GM12864 (cell line): ENCODE results near the gene HVCN1.
"Not testable (repeated sequence)": the region's sequence is repeated elsewhere in the genome, so short reads cannot be mapped to it uniquely, and the experiment has no call there.

Experiments used
- DNase-seq: peaks from one replicate; pipeline ENCODE4 v3.0.0-alpha.2; 2011; ENCODE audit warnings: low read depth
- H3K4me3 ChIP-seq: 2 replicates; pipeline ENCODE4 v1.5.1; 2011; ENCODE audit warnings: mild to moderate bottlenecking, low read depth, low read length, control low read depth
- TF ChIP-seq, protein P1 (sequence below): IDR thresholded peaks from 2 replicates; pipeline ENCODE4 v1.5.1; 2011; ENCODE audit warnings: low read depth, mild to moderate bottlenecking, moderate library complexity, low read length, control low read depth, inconsistent platforms; ENCODE audit errors: missing control alignments

The HVCN1 gene

DNA sequence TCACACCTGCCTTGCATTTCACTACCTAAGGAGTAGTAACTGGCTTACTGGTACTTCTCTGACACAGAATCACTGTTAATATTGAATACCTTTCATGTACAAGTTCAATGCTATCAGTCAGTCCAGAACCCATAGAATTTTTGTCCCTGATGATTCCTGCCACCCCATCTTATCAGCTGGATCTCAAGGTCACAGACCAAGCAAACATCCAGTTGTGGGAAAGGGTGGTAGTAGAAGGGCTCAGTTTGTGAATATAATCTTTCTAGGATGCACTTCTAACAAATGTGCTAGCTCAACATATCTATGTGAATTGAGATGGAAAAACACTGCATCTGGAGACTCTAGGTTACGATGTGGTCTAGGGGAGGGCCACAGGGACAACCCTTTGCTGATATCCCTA lies 39.7 kb upstream of the HVCN1 start:
- no peak overlapping the region for H3K4me3 ChIP-seq
- TF ChIP-seq, protein P1, sequence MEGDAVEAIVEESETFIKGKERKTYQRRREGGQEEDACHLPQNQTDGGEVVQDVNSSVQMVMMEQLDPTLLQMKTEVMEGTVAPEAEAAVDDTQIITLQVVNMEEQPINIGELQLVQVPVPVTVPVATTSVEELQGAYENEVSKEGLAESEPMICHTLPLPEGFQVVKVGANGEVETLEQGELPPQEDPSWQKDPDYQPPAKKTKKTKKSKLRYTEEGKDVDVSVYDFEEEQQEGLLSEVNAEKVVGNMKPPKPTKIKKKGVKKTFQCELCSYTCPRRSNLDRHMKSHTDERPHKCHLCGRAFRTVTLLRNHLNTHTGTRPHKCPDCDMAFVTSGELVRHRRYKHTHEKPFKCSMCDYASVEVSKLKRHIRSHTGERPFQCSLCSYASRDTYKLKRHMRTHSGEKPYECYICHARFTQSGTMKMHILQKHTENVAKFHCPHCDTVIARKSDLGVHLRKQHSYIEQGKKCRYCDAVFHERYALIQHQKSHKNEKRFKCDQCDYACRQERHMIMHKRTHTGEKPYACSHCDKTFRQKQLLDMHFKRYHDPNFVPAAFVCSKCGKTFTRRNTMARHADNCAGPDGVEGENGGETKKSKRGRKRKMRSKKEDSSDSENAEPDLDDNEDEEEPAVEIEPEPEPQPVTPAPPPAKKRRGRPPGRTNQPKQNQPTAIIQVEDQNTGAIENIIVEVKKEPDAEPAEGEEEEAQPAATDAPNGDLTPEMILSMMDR, result no peak
- DNase-seq, result no peak

GRCh38 chr12:110726708-110727369 lies 37.9 kb upstream of the HVCN1 start:
- TF ChIP-seq, protein P1, result no peak
- H3K4me3 ChIP-seq, result no peak overlapping the region
- DNase-seq, result no peak

DNA sequence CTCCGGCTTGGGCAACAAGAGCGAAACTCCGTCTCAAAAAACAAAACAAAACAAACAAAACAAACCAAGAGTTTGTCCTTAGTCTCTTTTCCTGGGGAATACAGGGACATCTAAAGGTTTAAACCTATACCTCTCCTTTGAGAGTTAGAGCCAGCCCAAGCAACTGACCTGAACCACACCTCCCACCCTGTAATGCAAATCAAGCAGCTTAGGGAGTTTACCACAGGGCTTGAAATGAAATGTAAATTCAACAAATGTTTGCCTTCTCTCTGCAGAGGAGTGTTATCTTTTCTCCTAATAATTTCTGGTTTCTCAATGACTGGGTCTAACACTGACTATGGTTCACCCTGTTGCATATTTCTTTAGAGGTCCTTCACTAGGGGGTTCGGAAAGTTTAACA lies 37.1 kb upstream of the HVCN1 start:
- TF ChIP-seq, protein P1, result no peak
- no peak overlapping the region for H3K4me3 ChIP-seq
- DNase-seq, result no peak

DNA sequence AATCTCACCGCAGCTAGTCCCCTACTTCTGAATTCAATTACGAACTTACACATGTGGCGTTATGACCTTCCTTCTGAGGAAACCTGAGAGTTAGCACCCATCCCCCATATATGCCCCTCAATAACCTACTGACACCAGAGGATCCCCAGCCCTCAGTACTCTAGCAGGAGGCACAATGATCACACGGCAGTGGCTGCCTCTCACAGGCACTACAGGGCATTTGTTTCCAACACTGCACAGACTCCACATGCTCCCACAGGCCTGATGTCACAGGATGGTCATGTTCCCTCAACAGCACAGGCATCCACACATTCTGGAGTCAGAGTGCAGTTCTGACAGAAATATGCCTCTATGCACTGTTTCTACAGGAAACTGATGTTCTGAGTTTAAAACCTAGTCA lies 36.4 kb upstream of the HVCN1 start:
- no peak for DNase-seq
- H3K4me3 ChIP-seq, result no peak overlapping the region
- TF ChIP-seq, protein P1, result no peak

DNA sequence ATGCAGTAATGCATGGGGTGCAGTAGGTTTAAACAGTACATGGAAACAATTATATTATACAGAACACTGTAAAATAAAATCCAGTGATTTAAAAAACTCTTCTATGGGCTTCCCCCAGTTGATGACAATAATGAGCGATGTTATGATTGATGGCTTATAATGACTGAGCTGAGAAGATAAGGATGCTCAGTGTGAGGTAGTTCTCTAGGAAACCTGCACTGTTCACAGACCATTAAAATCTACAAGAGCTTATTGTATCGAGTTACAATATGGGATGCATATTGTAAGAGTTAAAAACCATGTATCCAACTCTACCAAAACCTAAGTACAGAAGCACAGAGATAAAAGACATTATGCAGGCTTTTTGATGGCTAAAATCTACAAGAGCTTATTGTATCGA lies 34.0 kb upstream of the HVCN1 start:
- not testable (repeated sequence) for H3K4me3 ChIP-seq, DNase-seq

DNA sequence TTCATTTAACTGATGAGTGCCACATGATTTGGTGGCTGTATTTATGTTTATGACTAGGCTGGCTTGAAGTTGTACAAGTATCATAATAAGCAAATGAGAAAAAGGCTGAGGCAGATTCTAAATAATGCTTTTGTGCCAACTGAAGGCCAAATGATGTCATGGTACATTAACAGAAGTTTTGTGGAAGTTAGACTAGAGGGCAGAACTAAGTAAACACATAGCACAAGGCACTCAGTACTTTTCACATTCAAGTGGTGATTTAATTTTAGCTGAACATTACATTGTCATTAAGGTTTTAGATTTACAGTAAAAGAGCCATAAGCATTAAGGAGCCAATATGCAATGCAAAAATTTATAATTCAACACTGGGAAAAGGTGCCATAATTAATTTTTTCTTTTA lies 32.7 kb upstream of the HVCN1 start:
- no peak for DNase-seq
- H3K4me3 ChIP-seq, result no peak overlapping the region

DNA sequence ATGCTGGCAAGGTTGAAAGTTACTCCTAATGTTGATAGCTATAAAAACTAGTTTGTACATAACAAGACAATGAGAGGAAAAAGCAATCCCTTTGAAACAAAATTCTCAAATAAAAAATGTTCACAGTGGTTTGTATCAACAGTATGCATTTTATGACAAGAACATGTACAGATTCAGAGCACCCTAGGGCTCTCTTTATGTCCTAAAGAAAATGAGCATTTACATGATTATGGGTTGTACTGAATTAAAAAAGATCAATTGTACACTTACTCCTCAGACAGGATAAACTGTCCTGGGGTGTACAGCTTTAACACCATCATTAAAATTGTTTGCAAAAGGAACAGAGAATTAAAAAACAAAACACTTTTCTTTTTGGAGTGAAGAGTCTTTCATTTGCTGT lies 31.6 kb upstream of the HVCN1 start:
- TF ChIP-seq, protein P1, result no peak
- DNase-seq, result no peak
- H3K4me3 ChIP-seq, result no peak overlapping the region

More for the DNA sequence above, 32.7 kb upstream of the HVCN1 start:
- TF ChIP-seq, protein P1, result no peak
